ENCODE data around the gene PLEKHM2.

Gene PLEKHM2

DNA sequence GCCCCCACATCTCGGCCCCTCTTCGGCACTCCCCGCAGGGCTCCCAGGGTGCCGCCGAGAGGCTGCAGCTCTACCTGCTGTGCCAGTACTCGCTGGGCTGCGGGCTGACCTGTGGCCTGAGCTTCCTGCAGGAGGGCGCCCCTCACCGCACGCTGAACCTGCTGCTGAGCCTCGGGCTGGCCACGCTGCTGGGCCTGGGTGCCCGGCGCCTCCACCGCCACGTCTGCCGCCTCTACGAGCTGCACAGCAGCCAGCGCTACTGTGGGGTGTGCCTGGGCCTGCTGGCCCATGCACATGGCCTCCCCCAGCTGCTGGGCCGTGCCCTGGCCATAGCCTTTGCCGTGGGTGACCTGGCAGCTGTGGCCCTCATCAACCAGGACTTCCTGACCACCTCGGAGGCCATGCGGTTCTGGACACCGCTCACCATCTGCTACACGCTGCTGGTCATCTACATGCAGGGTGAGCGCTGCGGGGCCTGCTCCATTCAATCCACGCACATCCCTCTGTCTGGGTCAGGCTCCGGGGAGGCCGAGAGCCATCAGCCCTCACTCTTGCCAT lies 60.1 kb downstream of the PLEKHM2 start:
- DNase-seq, result no peak

DNA sequence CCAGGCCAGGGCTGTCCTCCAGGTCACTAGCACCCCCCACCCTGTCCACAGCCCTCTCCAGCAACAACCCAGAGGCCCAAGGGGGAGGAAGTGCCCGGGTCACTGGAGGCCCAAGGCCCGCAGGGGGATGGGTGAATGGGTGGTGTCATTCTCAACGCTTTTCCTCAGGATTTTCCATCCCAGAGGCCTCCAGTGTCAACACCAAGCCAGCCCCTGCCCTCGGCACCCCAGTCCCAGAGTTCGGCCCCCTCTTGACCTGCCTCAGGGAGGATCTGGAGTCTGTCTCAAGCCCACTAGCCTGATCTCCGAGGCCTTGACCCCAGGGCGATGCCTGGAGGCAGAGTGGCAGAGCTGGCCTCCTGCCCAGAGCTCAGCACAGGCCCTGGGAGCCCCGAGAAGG lies 63.3 kb downstream of the PLEKHM2 start:
- DNase-seq, result no peak

DNA sequence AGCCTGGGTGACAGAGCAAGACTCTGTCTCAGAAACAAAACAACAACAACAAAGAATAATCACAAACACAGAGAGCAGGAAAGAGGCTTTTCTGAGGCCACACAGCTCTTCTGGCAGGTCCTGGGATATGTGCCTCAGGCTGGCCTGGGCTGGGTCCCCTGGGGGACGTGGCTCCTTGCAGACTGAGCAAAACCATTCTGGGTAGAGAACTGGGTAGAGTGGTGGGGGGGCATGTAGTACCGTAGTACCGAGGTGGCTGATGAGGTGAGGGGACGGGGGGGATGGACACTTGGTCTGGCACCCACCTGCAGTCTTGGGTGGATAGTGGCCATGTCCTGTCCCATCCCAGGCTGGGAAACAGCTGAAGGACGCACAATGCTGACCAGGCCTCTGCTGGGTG lies 64.1 kb downstream of the PLEKHM2 start:
- DNase-seq, result no peak

DNA sequence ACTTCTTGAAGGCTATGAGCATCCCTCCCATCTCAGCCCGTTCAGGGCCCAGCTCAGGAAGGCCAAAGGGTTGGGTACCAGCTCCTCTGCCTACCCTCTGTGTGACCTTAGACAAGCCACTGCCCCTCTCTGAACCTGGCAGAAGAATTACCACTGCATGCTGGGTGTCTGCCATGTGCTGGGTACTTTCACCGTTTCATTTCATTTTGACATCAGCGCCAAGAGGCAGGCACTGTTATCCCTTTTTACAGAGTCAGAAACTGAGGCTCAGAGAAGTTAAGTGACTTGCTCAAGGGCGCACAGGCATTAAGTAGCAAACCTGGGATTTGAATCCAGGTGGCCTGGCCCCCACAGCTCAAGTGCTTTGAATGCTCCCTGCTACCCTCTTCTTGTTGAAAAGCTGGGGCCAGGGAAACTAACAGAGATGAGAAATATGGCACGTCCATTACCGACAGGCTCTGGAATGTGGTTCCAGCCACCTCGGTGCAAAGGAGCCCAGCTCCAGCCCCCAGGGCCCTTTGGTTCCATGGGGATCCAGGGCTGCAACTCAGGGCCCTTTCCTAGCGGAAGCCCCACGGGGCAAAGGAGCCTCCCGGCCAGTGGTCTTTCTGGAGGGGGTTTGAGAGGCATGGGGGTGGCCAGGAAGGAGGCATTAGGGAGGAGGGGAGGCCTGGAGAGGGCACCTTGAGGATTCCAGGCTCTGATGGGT lies 64.7 kb downstream of the PLEKHM2 start:
- no peak for DNase-seq

DNA sequence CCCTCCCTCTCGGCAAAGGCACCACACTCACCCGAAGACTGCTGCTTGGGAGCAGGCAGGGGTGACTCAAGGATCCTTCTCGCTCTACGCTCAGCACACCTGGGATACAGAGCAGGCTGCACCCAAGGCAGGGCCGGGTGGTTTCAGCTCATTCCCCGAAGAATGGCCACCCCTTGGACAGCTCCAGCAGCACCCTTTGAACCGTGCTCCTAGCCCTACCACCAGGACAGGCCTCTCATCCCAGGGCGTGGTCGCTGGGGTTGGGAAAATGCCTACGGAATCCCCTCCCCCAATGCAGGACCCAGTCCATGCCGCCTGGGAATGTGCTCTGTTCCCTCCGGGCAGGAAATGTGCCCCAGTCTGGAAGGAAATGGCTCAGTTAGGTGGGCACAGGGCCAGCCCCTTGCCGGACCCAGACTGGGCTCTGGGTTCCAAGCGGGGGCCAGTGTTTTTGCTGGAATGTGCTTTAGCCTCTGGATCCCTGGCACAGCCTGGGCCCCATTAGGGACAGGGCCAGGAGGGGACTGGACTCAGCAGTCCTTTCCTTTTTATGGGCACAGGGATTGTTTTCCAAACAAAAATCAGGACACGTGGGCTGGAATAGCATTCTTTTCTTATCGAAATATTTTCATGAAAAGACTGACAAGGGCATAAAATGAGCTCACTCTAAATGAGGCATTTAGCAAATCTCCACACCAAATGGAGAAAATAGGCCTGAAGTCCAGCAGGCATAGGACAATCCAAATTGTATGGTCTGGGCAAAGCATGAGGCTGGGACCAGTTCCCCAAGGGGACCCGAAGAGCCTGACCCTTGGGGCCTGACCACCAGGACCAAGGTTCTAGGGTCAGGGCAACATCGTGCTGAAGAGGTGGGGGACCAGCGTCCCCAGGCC lies 65.5 kb downstream of the PLEKHM2 start:
- DNase-seq, result no peak

DNA sequence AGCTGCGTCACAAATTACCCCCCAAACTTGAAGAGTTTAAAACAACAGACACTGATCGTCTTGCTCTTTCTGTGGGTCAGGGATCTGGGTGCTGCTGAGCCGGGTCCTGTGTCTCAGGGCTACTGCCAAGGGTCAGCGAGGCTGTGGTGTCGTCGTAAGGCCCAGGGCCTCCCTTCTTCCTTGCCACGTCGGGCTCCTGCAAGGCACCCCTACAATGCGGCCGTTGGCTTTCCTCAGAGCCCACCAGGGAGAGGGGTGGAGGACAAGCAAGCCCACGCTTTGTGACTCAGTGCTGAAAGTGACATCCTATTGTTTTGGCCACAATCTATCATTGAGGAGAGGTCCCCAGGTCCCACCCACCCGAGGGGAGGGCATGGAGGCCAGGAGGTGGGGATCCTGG lies 66.8 kb downstream of the PLEKHM2 start:
- no peak for DNase-seq

DNA sequence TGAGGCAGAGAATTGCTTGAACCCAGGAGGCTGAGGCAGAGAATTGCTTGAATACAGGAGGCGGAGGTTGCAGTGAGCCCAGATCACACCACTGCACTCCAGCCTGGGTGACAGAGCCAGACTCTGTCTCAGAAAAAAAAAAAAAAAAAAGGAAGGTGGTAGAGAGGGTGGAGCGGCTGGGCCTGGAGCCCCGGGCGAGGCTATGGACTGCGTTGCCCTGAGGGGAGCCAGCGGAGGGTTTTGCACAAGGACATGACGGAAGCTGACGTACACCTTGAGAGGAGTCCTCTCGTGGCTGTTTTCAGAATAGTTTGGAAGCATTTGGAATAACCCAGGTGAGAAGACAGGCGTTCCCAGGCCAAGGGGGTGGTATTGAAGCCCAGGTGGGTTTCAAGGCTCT lies 67.6 kb downstream of the PLEKHM2 start:
- DNase-seq, result no peak

DNA sequence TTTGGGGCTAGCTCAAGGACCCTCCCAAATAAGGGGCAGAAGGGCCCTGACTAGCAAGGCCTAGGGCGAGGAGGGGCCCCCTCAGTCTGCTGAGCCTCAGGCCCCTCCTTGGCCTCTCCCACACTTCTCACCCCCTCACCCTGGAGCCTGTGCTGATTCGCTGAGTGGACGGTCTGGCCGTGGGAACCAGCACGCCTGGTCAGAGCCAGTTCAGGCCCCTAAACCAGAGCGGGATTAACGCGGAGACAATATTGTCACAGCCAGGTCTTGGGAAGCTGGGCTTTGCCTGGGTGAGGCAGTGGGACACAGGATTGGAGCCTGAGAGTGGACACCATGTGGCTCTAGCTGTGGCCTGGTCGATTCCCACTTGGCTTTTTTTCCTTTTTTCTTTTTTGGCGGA lies 69.7 kb downstream of the PLEKHM2 start:
- DNase-seq, result no peak

DNA sequence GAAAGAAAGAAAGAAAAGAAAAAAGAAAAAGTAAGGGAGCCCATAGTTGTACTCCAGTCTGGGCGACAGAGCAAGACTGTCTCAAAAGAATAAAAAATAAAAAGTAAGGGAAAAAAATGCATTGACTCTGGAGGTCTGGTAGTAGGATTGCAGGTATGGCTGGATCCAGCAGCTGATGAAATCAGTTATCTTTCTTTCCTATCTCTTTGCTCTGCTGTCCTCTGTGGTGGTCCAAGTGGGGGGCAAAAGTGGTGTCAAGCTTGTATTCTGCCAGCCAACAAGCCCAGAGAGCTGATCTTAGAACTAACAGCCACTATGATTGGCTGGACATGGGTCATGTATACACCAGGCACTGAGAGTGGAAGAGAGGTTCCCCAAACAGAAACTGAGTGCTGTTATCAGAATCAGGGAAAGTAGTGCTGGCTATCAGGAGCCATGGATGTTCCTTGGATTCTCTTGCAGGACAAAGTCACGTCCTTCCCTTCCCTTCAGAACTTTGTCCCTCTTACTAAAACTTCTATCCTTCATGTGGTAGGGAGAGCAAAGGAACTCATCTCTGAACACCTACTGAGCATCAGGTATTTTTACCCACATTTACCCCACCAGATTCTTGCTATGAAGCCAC lies 71.0 kb downstream of the PLEKHM2 start:
- no peak for DNase-seq

DNA sequence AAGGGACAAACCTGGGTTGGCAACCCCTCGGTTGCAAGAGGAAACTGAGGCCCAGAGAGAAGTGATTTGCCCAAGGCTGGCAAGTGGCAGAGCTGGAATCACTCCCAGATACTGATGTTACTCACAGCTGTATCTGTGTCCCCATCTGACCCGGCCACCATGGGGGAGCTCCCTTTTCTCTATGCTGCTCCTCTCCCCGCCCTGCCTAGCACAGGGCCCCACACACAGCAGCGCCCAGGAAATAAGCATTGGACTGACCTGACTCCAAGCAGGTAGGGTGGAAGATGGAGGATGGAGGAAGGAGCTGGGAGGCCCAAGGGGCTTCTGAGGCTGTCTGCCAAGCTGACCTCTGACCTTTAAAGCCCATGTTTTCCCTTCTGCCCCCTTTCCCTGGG lies 71.5 kb downstream of the PLEKHM2 start:
- no peak for DNase-seq

DNA sequence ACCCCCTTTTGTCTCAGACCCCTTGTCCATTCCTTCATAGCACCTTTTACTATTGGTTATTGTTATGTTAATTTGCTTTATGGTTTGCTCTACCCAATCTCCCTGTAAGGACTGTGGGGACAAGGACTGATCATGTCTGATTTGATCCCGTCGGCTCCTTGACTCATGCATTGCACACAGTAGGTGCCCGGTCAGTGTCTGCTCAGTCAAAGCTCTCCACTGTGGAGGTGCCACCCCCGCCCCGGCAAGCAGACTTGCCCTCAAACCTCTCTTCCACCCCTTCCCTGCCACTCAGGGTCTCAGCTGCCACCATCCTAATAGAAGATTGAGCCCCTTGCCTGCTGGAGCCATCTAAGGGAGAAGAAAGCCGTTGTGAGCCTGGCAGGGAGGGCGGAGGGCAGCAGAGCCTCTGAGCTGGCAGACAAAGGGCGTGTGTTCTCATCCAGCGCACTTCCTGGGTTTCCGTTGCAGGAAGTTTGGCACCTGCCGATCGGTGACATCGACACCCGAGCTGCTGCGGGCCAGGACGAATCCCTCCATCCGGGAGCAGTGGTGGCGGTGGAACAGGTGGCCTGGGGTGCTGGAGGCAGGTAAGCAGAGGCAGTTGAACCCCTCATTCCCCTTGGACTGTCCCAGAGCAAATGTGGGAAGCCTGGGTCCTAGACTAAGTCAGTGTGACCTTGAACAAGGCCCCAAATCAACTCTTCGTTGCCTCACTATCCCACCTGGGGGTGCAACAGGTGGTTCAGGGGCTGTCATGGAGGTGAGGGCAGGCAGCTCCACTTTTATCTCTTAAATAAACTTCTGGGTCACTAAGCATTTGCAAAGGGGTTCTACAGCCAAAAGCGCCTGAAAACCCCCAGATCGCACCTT lies 72.3 kb downstream of the PLEKHM2 start:
- DNase-seq, result no peak

DNA sequence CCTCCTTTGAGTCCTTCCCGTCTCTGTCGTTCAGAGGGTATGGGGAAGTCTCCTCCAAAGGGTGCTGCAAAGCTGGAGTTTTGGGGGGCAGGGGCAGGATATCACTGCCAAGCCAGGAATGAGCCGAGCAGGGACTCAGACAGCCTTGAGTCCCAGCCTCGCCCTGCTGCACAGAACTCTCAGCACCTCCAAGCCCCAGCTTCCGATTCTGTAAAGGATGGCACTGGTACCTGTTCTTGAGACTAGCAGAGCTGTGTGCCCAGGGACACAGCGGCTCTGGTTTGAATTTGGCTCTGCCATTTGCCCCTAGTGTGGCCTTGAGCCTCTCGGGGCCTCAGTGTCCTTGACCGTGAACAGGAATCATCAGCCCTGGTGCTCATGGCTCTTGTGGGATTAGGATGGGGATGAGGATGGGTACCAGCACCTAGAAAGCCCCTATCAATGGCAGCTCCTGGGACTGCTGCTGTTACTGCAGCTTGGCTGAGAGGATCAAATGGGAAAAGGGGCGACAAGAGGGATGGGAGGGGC lies 73.0 kb downstream of the PLEKHM2 start:
- no peak for DNase-seq

DNA sequence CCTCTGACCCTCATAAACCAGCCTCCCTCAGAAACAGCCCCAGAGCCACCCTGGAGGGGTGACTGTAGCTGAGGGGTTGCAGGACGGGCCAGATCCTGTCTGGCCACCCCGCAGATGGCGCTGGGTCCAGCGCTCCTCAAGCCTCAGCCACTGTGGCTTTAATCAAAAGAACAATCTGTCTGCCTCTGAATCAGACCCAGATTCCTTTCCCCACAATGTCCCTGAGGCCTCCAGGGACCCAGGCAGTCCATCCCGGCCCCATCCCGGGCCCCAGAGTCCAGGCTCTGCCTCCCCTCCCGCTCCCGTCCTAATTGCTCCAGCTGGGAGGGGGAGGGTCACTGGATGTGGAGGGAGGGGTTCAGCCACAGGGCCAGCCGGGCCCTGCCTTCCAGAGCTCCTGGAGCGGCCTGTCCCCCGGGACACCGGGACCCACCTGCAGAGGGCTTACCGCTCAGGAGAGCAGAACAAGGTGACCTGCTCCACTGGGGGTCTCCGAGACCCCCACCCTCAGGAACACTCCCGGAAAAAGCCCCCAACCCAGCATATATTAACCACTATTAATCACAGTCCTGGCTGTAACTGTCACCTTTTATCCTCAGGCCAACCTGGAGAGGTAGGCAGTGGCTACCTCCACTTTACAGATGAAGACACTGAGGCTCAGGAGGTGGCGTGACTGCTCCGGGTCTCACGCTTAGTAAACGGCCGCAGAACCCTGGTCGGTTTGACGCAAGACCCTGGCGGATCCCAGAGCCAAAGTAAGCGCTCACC lies 73.6 kb downstream of the PLEKHM2 start:
- DNase-seq, result no peak

DNA sequence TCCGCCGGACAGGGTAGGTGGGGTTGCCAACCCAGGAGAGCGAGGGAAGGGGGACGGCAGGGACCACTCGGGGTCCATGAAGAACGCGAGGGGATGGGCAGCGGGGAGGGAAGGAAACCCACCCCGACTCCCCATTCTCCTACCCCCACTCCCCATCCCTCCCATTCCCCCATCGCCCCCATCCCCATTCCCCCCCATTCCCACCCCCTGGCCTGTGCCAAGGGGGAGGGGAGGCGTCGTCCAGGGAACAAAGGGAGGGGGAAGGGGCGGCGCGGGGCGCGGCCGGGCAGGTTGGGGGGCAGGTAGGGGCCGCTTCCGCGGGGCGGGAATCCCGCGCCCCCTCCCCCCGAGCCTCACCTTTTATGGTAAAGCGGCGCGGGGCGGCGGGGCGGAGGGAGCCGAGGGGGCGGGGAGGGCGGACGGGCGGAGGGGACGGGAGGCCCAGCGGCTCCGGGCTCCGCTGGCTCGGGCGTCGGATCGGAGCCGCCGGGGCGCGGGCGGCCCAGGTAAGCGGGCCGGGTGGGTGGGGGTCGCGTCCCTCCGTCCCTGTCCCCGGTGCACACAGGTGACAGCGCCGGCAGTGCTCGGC lies 74.3 kb downstream of the PLEKHM2 start, which contains the start of gene FBLIM1:
TSS of gene FBLIM1 (plus strand) at position 453 of the 589 bp plus-strand sequence. CDS start 6,189 bp downstream, outside the sequence.
- DNase-seq, result no peak

DNA sequence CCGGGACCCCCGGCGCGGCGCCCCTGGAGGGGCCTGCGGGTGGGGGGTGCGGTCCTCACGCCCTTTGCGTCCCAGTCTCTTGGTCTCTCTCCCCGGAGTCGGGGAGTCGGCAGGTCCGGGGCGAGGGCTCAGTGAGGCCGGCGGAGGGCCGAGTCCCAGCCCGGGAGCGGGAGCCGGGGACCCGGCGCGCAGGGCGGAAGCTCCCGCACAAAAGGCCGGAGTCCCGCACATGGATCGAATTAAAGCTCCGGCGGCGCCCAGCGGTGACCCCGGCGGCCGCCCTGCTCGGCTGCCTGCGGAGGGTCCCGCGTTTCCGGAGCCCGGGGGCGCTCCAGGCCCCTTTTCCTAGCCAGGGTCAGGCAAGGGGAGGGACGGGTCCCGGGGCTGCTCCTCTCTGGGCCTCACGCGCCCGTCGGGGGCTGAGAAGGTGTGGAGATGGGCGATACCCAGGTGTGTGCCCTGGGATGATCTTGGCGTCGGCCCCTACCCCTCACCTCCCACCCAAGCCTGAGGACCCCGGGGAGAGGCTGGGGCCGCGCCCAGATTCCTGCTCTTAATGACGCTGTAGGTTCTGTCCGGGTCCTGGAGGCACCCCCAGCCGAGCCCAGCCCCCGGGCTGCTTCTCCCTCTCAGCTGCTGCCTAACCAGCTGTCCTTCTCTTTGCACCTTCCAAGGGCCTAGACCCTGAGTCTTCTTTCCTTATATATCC lies 75.0 kb downstream of the PLEKHM2 start:
- DNase-seq, result no peak

DNA sequence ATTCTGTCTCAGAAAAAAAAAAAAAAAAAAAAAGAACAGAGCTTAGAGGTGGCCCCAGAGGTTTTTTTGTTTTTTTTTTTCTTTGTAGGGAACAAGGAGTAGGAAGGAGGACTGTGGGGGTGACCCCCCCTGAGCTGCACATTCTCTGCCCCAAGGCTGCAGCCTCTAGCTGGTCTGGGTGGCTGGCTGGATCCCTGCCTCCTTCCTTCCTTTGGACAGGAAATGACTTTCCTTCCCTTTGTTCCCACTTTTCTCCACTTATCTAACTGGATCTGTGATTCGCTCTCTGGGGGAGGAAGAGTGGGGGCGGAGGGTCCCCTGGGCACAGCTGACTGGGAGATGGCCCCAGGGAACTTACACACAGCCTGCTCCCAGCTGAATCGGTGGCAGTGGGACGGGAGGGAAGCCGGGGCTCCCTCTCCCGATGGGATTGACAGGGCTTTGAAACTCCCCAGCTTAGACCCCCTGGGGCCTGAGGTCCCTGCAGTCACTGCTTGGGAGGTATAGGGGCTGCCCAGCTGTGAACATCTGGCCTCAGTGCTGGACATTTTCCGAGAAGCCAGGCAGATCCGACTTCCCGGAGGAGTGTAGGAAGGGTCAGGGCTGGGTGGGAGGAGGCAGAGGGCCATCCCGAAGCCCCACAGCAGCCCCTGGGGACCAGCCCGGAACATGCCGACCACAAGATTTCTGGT lies 76.5 kb downstream of the PLEKHM2 start:
- DNase-seq, result no peak

DNA sequence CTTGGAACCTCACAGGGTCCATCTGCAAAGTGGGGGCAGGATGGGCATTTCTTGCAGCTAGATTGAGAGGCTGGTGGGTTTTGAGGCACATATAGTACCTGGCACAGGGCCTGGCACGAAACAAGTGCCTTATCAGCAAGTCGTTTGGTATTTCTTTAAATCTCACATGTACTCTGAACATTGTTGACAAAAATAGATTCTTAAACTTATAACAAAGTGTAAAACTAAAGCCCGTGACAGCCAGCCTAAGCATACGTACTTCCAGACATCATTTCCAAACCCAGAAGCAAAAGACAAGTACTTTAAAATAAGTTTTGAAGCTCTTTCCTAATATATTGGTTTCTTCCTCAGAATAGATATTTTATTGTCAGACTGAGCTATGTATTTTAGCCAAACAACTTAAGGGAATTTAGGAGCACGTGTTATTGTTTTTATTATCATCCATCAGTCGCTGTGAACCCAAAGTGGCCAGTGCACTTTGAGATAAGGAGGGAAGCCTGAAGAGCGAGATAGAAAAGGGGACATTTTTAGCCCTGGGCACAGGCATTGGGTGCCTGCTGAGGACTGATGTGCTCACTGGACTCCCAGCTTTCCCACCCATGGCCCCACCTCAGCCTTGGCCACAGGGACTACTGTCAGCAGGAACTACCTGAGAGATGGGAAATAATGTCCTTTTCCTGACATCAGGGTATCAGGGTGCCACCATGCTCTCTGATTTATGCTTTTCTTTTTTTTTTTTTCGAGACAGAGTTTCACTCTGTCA lies 77.4 kb downstream of the PLEKHM2 start:
- no peak for DNase-seq

DNA sequence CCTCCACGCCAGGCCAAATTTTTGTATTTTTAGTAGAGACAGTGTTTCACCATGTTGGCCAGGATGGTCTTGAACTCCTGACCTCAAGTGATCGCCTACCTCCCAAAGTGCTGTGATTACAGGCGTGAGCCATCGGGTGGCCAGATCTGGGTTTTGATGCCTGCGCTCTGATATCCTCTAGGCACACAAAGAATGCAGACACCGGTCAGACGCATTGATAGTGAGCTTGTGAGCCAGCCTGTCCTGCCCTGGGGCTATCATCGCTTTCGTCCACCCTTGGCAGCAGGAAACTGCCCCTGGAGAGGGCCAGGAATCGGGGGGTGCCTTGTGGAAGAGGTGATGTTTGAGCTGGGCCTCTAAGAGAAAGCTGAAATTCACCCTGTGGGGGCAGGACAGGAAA lies 78.4 kb downstream of the PLEKHM2 start:
- no peak for DNase-seq

DNA sequence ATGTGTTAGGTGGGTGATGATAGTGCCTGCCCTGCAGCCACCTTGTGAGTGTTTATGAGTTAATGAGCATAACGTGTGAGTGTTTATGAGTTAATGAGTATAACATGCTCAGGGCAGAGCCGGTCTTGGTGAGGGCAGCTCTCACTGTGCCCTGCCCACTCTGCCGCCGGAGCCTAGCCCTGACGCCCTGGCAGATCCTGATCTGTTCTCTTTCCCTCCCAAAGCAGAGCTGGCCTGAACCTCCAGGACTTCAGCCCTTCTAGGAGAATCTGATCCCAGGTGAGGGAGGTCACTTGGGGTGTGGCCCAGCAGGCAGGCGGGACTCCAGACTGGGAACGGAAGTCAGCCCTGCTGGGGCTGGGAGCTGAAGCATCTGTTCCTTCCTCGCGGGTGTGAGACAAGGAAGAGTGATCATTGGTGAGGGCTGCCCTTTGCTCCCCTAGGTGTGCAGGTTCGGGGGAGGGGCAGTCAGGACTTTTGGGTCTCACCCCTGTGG lies 80.2 kb downstream of the PLEKHM2 start:
- DNase-seq, result no peak

Data from stimulated activated CD4-positive, alpha-beta T cell treated with anti-CD3 and anti-CD28 coated beads, Interleukin-12 subunit alpha, Interleukin-12 subunit beta, amount 100 ng/mL, for 4 hours (primary cell).